Left lobe of liver (tissue), 2 donors: ENCODE results near the gene EEIG1. TPM values are rescaled to one million over a fixed set of nuclear protein-coding genes. Genes with fewer than 3 reads are reported as not detected.

ENCODE experiments used
- ATAC-seq: fragments of 200-7000 bp; cut with Tn5 transposase; one replicate; pipeline ENCODE4 v1.9.1; 2020; ENCODE audit warnings: mild to moderate bottlenecking, moderate library complexity
- DNase-seq: peaks from one replicate; pipeline ENCODE4 v3.0.0-alpha.2; 2020; ENCODE audit warnings: low spot score
- total RNA-seq: library from RNA; stranded (reverse); gene quantifications from one replicate; pipeline ENCODE4 v1.2.1, GENCODE V29; 2021
- donor health status: DM: no; HTN: no; CAD: no; lungs with moderate emphysema.
- donor health status: DM: no; HTN: yes; CAD: no.

The EEIG1 gene
- total RNA-seq, 1 donor from 2014 or later: 42.5 TPM

DNA sequence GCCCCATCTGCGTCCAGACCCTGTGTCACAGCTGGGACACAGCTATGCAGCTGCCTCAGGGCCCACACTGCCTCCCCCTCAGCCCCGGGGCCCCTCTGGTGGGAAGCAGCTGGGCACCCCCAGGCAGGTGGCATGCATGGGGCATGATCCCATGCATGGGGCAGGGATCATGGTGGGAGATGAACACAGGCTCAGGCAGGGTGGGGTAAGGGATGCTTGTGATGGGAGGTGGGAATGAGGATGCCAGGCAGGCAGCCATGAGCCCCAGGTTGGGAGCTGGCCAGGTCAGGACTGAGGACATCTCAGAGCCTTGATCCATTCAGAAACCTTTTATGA lies 19.7 kb downstream of the EEIG1 start:
- ATAC-seq: no peak
- DNase-seq: no peak

DNA sequence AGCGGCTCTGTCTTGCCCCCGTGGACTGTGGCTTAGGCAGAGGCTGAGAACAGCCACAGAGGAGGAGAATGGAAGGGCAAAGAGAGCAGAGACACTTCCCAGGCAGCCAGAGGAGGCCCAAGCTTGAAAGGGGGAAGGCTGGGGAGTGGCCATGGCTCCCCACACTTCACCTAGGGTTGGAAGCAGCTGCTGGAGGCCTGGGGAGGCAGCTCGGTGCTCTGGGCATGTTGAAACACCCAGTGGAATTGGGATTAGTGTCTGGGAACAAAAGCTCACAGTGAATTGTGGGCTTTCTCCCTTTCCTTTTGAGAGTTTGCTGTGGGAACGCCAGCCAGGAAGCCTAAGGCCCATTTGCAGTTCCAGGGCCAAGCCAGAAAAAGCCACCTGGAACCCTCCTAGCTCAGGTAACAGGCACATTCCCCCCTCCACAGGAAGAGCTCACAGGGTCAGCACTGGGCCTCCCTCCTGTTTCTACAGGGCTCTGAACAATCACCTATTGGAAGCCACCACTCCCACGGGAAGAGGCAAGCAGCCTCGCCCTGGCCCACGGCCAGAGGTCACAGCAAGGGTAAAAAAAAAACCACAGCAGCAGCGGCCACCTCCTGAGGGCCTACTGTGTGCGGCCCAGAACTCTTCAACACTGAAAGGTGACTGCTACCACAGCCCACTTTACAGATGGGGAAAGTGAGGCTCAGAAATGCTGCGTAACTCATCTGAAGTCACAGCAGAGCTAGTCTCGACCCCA lies 20.2 kb downstream of the EEIG1 start:
- no peak for DNase-seq
- ATAC-seq: no peak

- DNase-seq: no peak
Measured at GRCh38 chr9:127959841-127960409, 20.9 kb downstream of the EEIG1 start.

DNA sequence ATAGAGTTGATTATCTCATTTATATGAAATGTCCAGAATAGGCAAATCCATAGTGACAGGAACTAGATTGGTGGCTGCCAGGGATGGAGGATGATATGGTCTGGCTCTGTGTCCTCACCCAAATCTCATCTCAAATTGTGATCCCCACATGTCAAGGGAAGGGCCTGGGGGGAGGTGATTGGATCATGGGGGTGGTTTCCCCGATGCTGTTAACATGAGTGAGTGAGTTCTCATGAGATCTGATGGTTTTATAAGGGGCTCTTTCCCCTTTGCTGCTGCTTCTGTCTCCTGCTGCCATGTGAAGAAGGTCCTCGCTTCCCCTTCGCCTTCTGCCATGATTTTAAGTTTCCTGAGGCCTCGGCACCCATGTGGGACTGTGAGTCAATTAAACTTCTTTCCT lies 21.4 kb downstream of the EEIG1 start:
- ATAC-seq (no peak), DNase-seq (no peak)

More at GRCh38 chr9:127959841-127960409, 20.9 kb downstream of the EEIG1 start:
- ATAC-seq: no peak

- no peak for ATAC-seq
- no peak for DNase-seq
Measured at GRCh38 chr9:127958728-127959127, 22.1 kb downstream of the EEIG1 start.

GRCh38 chr9:127955294-127956015 lies 25.3 kb downstream of the EEIG1 start:
- peak; percentile 88 for DNase-seq

DNA sequence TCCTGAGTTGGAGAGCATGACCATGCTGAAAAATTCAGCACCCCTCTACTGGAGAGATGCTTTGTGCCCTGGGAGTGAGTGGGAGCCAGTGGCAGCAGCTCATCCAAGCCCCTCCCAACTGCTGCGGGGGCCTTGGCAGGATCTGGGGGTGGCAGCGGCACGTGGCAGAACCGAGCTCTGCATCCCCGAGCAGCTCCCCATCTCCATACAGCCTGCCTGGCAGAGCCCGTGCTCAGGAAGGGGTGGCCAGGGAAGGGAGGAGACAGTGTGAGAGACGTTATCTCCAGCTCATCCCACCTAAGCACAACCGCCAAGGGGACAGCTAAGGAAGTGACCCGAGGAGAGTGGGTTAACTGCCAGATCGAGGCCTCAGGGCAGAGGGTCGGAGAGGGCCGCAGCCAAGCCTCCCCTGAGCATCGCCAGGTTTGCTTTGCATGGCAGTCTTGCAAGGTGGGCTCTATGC lies 25.9 kb downstream of the EEIG1 start:
- DNase-seq: no peak
- ATAC-seq: no peak

More at GRCh38 chr9:127955294-127956015, 25.3 kb downstream of the EEIG1 start:
- peak; percentile 90 for ATAC-seq

- DNase-seq: no peak
- no peak for ATAC-seq
Measured at GRCh38 chr9:127953768-127954505, 26.9 kb downstream of the EEIG1 start.

- ATAC-seq: no peak
- no peak for DNase-seq
Measured at GRCh38 chr9:127953154-127953553, 27.6 kb downstream of the EEIG1 start.

- ATAC-seq (no peak), DNase-seq (no peak)
Measured at GRCh38 chr9:127950513-127951289, 30.1 kb downstream of the EEIG1 start.

- DNase-seq (no peak), ATAC-seq (no peak)
Measured at GRCh38 chr9:127949827-127950512, 30.8 kb downstream of the EEIG1 start.

- no peak for ATAC-seq
- no peak for DNase-seq
Measured at GRCh38 chr9:127947841-127948710, 32.7 kb downstream of the EEIG1 start.

DNA sequence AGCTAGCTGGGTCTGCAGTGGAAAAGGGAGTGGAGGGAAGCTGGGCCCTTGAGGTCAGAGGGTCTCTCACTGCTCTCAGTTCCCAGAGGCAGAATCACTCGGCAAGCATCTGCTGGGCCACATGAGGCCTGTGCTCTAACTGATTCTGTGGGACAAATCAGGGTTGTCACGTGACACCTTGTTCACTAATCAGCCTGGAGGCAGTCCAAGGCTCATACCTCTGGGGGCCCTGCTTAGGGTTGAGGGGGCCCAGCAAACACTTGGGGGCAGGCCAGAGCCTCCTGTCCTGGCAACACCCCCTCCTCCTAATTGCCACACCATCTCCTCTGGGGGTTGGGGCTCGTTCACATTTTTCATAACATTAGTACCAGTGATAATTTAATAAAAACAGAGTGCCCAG lies 34.1 kb downstream of the EEIG1 start:
- DNase-seq (no peak), ATAC-seq (no peak)

GRCh38 chr9:127945942-127946341 lies 34.8 kb downstream of the EEIG1 start:
- ATAC-seq (no peak), DNase-seq (no peak)

GRCh38 chr9:127945338-127945737 lies 35.5 kb downstream of the EEIG1 start:
- DNase-seq (no peak), ATAC-seq (no peak)

- no peak for DNase-seq
- no peak for ATAC-seq
Measured at GRCh38 chr9:127944586-127945218, 36.1 kb downstream of the EEIG1 start.

DNA sequence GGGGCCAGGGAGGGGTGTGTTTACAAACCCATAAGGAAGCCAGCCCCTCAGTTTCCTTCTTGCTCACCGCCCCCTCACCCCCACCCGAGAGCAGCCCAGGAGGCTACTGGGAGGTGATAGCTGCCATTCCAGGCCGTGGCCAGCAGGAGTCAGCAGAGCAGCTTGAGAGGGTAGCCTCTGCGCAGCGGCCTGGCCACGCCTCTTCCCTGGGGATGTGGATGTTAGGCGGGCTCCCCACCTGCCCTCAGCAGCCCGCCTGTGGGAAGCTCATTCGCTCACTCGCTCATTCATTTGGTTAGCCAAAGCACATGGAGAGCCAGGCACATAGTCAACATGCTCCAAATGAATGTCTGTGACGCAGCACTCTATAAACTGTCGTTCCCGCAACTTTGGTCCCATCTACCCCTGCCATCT lies 37.1 kb downstream of the EEIG1 start:
- DNase-seq (peak; percentile 77), ATAC-seq (peak; percentile 75)

DNA sequence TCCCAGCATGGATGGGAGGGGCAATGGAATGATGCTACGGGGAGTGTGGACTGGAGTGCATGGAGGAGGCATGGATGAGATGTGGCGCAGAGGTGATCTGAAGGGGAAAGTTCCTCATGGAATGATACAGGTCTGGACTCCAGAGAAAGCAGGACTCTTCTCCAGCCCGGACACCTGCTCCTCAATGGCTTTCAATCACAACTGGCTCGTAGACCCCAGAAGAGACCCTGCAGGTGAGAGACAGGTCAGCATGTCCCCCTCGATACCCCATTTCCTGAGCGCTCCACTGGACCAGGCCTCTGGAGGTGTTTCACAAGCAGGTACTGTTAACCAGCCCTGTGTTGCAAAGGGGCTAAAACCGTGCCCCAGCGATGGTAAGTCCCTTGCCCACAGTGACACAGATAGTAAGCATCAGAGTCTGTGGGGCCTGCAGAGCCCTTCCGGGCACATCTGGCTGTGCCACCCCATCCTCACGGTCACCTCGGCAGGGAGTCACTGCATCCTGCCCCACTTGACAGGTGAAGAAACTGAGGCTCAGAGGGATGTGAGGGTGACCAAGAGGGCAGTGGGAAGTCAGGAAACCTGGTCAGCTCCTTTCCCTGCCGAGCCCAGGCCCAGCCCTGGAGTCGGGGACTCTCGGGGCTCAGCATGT lies 37.7 kb downstream of the EEIG1 start:
- no peak for ATAC-seq
- no peak for DNase-seq
